ENCODE measurements around the gene PHKB. TPM values are rescaled to one million over a fixed set of nuclear protein-coding genes. Genes with fewer than 3 reads are reported as not detected.

Gene PHKB
- total RNA-seq, 4 donors from 2014 or later = 74.1 to 126 (median 101) TPM

DNA sequence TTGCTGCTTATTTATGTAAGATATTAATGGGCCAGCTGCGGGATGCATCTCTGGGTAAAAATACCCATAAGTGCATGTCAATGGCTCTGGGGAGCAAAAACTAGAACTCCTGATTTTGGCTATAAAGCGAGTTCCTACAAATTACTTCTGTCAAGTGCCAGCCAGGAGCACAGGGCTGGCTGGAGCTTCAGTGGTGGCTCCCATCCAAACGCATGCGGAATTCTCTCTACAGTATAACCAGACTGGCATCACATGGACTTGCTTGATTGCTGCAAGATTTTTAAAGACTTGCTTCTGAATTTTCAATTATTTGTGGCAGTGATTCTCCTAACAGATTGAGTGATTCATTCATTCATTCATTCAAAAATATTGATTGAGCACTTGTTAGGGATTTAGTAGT is 260.9 kb downstream of the PHKB start:
- H3K9me3 ChIP-seq = no peaks in the 10 kb centered on the region
- intact Hi-C loops (cut with DNase I; ENCODE audit: low total_unique reads) = no loop called here
- no peak for DNase-seq
- H3K27me3 ChIP-seq = no peaks in the 10 kb centered on the region
- no peak overlapping the region for H3K4me3 ChIP-seq
- TF ChIP-seq POLR2AphosphoS5 (IDR thresholded peaks at IDR 0.05) = no peak
- no peak for TF ChIP-seq POLR2A (IDR thresholded peaks at IDR 0.05)
- TF ChIP-seq EP300 (IDR thresholded peaks at IDR 0.05; ENCODE audit: low read depth) = no peak
- TF ChIP-seq CTCF (IDR thresholded peaks at IDR 0.05) = no peak
- no peaks in the 10 kb centered on the region for H3K4me1 ChIP-seq
- 76 to 94% methylated on average over 2 to 4 of the region's 4 CpGs for WGBS, 2 donors (ENCODE audit: low coverage in 1 of 2)
- in situ Hi-C loops (cut with MboI; ENCODE audit: low pct_ligation_motif_present in 1 of 4, low pct_unique_long_range_greater_than_20kb in 1 of 4, low sequenced_read_pairs in 3 of 4) = no loop called here
- H3K27ac ChIP-seq = no peak overlapping the region
- H3K36me3 ChIP-seq = no peaks in the 10 kb centered on the region

GRCh38 chr16:47724115-47724785 is 263.1 kb downstream of the PHKB start:
- WGBS, 2 donors (ENCODE audit: low coverage in 1 of 2) = 76 to 90% methylated on average over 5 of the region's 5 CpGs
- H3K27me3 ChIP-seq = no peaks in the 10 kb centered on the region
- intact Hi-C loops (cut with DNase I; ENCODE audit: low total_unique reads) = no loop called here

DNA sequence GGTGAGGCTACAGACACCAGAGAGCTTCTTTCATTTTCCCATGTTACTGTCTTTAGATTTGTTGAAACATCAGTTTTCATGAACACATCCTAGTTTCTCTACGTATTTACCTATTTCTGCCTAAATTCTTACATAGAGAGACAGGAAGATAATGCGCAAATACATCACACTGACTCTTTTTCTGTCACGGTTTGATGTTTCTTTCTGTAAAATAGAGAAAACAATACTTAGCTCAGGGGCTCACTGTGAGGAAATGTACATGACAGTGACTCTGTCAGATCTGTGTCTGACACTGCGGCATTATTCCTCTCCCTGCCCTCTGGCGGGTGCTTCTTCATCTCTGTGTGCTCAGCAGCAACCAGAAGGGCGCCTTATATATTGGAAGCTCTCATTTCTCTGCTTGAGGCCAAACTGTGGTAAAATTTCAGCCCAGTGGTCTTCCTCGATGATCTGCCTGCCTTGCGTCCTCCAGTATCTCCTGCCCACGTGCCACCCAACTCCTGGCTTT is 264.1 kb downstream of the PHKB start:
- Histone ChIP-seq H3K36me3 (no peaks in the 10 kb centered on the region), H3K4me1 (no peaks in the 10 kb centered on the region), H3K27me3 (no peaks in the 10 kb centered on the region), H3K9me3 (no peaks in the 10 kb centered on the region), H3K27ac (no peak overlapping the region), H3K4me3 (no peak overlapping the region)
- TF ChIP-seq CTCF (IDR thresholded peaks at IDR 0.05) = no peak
- TF ChIP-seq EP300 (IDR thresholded peaks at IDR 0.05; ENCODE audit: low read depth) = no peak
- TF ChIP-seq POLR2AphosphoS5 (IDR thresholded peaks at IDR 0.05) = no peak
- no peak for TF ChIP-seq POLR2A (IDR thresholded peaks at IDR 0.05)
- in situ Hi-C loops (cut with MboI; ENCODE audit: low pct_ligation_motif_present in 1 of 4, low pct_unique_long_range_greater_than_20kb in 1 of 4, low sequenced_read_pairs in 3 of 4) (loop anchor here in 1 of 4 donors (25.0 kb wide), 1 partner anchor 88 kb away; no protein-coding TSS in a partner anchor), intact Hi-C loops (cut with DNase I; ENCODE audit: low total_unique reads) (no loop called here)
- no peak for DNase-seq
- WGBS, 2 donors (ENCODE audit: low coverage in 1 of 2) = 88 to 90% methylated on average over 7 to 9 of the region's 9 CpGs

More at GRCh38 chr16:47724115-47724785, 263.1 kb downstream of the PHKB start:
- no peak for DNase-seq
- Histone ChIP-seq H3K36me3 (no peaks in the 10 kb centered on the region), H3K4me1 (no peaks in the 10 kb centered on the region), H3K9me3 (no peaks in the 10 kb centered on the region), H3K27ac (no peak overlapping the region), H3K4me3 (no peak overlapping the region)
- TF ChIP-seq POLR2A (IDR thresholded peaks at IDR 0.05) (no peak), CTCF (IDR thresholded peaks at IDR 0.05) (no peak), POLR2AphosphoS5 (IDR thresholded peaks at IDR 0.05) (no peak), EP300 (IDR thresholded peaks at IDR 0.05; ENCODE audit: low read depth) (no peak)
- in situ Hi-C loops (cut with MboI; ENCODE audit: low pct_ligation_motif_present in 1 of 4, low pct_unique_long_range_greater_than_20kb in 1 of 4, low sequenced_read_pairs in 3 of 4) = no loop called here

GRCh38 chr16:47726031-47726675 is 265.0 kb downstream of the PHKB start:
- intact Hi-C loops (cut with DNase I; ENCODE audit: low total_unique reads) = no loop called here
- Histone ChIP-seq H3K27me3 (no peaks in the 10 kb centered on the region), H3K27ac (no peak overlapping the region), H3K4me1 (no peaks in the 10 kb centered on the region), H3K4me3 (no peak overlapping the region), H3K9me3 (no peaks in the 10 kb centered on the region), H3K36me3 (no peaks in the 10 kb centered on the region)
- TF ChIP-seq POLR2A (IDR thresholded peaks at IDR 0.05) = no peak
- TF ChIP-seq POLR2AphosphoS5 (IDR thresholded peaks at IDR 0.05) = no peak
- no peak for TF ChIP-seq EP300 (IDR thresholded peaks at IDR 0.05; ENCODE audit: low read depth)
- no peak for TF ChIP-seq CTCF (IDR thresholded peaks at IDR 0.05)
- no peak for DNase-seq
- in situ Hi-C loops (cut with MboI; ENCODE audit: low pct_ligation_motif_present in 1 of 4, low pct_unique_long_range_greater_than_20kb in 1 of 4, low sequenced_read_pairs in 3 of 4) = loop anchor here in 1 of 4 donors (25.0 kb wide), 1 partner anchor 89 kb away; no protein-coding TSS in a partner anchor
- WGBS, 2 donors (ENCODE audit: low coverage in 1 of 2) = 80 to 82% methylated on average over 2 to 8 of the region's 8 CpGs
